Kidney (tissue), 14 donors: Measurements from ENCODE around the gene UTP25. TPM values are rescaled to one million over a fixed set of nuclear protein-coding genes. Genes with fewer than 3 reads are reported as not detected.

Experiments used
- DNase-seq, 5 donors: peaks; one replicate each; pipeline ENCODE4 v3.0.0-alpha.2; 2013 to 2020
- FAIRE-seq: peaks from 2 replicates; lab custom pipeline; 2012; peaks lifted over from hg19 to GRCh38; lab: Jason Lieb, UNC
- H3K27ac ChIP-seq, 2 donors: one replicate each; pipeline ENCODE4 v1.7.0; 2013; ENCODE audit warnings: low read depth in 2 of 2, low read length in 2 of 2, inconsistent platforms in 1 of 2
- H3K27me3 ChIP-seq: one replicate; pipeline ENCODE4 v1.7.1; 2013; ENCODE audit warnings: low read length, inconsistent platforms; ENCODE audit not compliant: control insufficient read depth, insufficient read depth
- H3K36me3 ChIP-seq, 3 donors: one replicate each; pipeline versions ENCODE4 v1.7.0 to v1.7.1; 2013; ENCODE audit warnings: low read length in 3 of 3, control low read depth in 1 of 3, inconsistent platforms in 1 of 3; ENCODE audit not compliant: insufficient read depth in 3 of 3, control insufficient read depth in 2 of 3
- H3K4me1 ChIP-seq, 3 donors: one replicate each; pipeline versions ENCODE4 v1.7.0 to v1.7.1; 2013; ENCODE audit warnings: low read length in 3 of 3, inconsistent platforms in 1 of 3, low read depth in 1 of 3; ENCODE audit not compliant: control insufficient read depth in 2 of 3, insufficient read depth in 2 of 3
- H3K4me3 ChIP-seq, 3 donors: one replicate each; pipeline versions ENCODE4 v1.7.0 to v1.8.1; 2013; ENCODE audit warnings: low read length in 3 of 3, control low read depth in 1 of 3, inconsistent platforms in 1 of 3
- H3K9ac ChIP-seq, 3 donors: one replicate each; pipeline versions ENCODE4 v1.7.0 to v1.7.1; 2013; ENCODE audit warnings: low read length in 3 of 3, control low read depth in 1 of 3, inconsistent platforms in 1 of 3
- H3K9me3 ChIP-seq, 3 donors: one replicate each; pipeline versions ENCODE4 v1.7.0 to v1.7.1; 2013; ENCODE audit warnings: low read length in 3 of 3, control low read depth in 1 of 3, inconsistent platforms in 1 of 3; ENCODE audit not compliant: control insufficient read depth in 2 of 3, insufficient read depth in 1 of 3
- intact Hi-C: fragments of 100-400 bp; cut with DNase I; formaldehyde crosslinking; loops from one replicate; pipeline ENCODE4 v1.11.1; 2022
- polyA plus RNA-seq: library from polyadenylated mRNA; stranded (reverse); fragments of 350-450 nt; fragmentation: Illumina TruSeq; extraction: RNeasy Lipid Tissue Mini Kit (QIAGEN cat#74804); gene quantifications from one replicate; pipeline ENCODE4 v1.2.3, GENCODE V29; 2014; ENCODE audit warnings: low read depth, low replicate concordance; ENCODE audit not compliant: insufficient read depth
- total RNA-seq: library from RNA; stranded (reverse); fragmentation: NEBNext Ultra II Directional; extraction: Animal tissue kit (Norgen Biotek cat#: 25700); gene quantifications from one replicate; pipeline ENCODE4 v1.2.1, GENCODE V29; 2021
- TF ChIP-seq, protein P1 (sequence below): IDR thresholded peaks from 3 replicates; pipeline ENCODE4 v1.5.1; 2012; ENCODE audit warnings: mild to moderate bottlenecking, moderate library complexity, borderline replicate concordance; ENCODE audit not compliant: insufficient read depth; ENCODE audit errors: extremely low read depth
- donor health status: control.
- donor health status: control.
- donor health status: control.
- donor health status: control.
- donor health status: control.
- donor health status: DM: yes; HTN: yes; CAD: no.
- donor health status: Normal renal cell carcinoma (clear cell type).

UTP25 gene
- total and polyA plus RNA-seq, 2 donors from 2014 or later, result 2.0 to 8.9 TPM

GRCh38 chr1:209844695-209845407 lies 17.1 kb downstream of the UTP25 start:
- Histone ChIP-seq H3K27ac (no peak overlapping the region), H3K4me3 (no peak overlapping the region), H3K4me1 (no peaks in the 10 kb centered on the region), H3K27me3 (no peaks in the 10 kb centered on the region), H3K36me3 (peaks cover 0 to 41% (median 35%) of the 10 kb centered on the region in 3 donors), H3K9ac (no peak overlapping the region), H3K9me3 (no peaks in the 10 kb centered on the region)
- TF ChIP-seq, protein P1, sequence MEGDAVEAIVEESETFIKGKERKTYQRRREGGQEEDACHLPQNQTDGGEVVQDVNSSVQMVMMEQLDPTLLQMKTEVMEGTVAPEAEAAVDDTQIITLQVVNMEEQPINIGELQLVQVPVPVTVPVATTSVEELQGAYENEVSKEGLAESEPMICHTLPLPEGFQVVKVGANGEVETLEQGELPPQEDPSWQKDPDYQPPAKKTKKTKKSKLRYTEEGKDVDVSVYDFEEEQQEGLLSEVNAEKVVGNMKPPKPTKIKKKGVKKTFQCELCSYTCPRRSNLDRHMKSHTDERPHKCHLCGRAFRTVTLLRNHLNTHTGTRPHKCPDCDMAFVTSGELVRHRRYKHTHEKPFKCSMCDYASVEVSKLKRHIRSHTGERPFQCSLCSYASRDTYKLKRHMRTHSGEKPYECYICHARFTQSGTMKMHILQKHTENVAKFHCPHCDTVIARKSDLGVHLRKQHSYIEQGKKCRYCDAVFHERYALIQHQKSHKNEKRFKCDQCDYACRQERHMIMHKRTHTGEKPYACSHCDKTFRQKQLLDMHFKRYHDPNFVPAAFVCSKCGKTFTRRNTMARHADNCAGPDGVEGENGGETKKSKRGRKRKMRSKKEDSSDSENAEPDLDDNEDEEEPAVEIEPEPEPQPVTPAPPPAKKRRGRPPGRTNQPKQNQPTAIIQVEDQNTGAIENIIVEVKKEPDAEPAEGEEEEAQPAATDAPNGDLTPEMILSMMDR, result no peak
- no peak for FAIRE-seq
- intact Hi-C loops, result no loop called here
- DNase-seq, result no peak

DNA sequence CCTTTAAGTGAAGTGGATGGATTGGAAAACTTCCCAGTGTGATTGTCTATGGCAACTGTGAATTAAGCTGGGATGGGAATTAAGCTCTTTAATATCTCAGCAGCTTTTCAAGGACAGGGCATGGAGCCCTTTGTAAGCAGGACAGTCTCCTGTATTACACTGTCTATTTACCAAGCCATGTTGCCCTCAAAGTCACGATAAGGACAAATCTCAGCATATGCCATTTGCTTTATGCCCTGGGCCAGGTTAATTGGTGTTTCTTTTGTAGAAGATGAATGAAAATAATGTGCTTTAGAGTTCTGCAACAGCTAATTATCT lies 17.6 kb downstream of the UTP25 start:
- Histone ChIP-seq H3K36me3 (peaks cover 0 to 38% (median 31%) of the 10 kb centered on the region in 3 donors), H3K4me1 (no peaks in the 10 kb centered on the region), H3K4me3 (no peak overlapping the region), H3K27me3 (no peaks in the 10 kb centered on the region), H3K9me3 (no peaks in the 10 kb centered on the region), H3K27ac (no peak overlapping the region), H3K9ac (no peak overlapping the region)
- intact Hi-C loops, result no loop called here
- TF ChIP-seq, protein P1, result no peak
- DNase-seq, result no peak
- FAIRE-seq, result no peak

GRCh38 chr1:209849388-209849787 lies 21.6 kb downstream of the UTP25 start:
- H3K4me3 ChIP-seq, result no peak overlapping the region
- TF ChIP-seq, protein P1, result no peak
- peaks cover 3 to 35% (median 17%) of the 10 kb centered on the region in 3 donors for H3K36me3 ChIP-seq
- intact Hi-C loops, result no loop called here
- FAIRE-seq (no peak), DNase-seq (no peak)
- H3K9ac ChIP-seq, result no peak overlapping the region
- H3K9me3 ChIP-seq, result no peaks in the 10 kb centered on the region
- H3K27me3 ChIP-seq, result no peaks in the 10 kb centered on the region
- no peak overlapping the region for H3K27ac ChIP-seq
- no peaks in the 10 kb centered on the region for H3K4me1 ChIP-seq
